GM23338 (cell line): ENCODE data around the gene PRKCD. TPM values are rescaled to one million over a fixed set of nuclear protein-coding genes. Genes with fewer than 3 reads are reported as not detected.
A peak's percentile ranks its signal among the peaks of the same experiment; 100 is the strongest.

ENCODE experiments used
- ATAC-seq: fragments of 200-7000 bp; cut with Tn5 transposase; 3 replicates; pipeline ENCODE4 v1.9.1; 2020
- DNase-seq: peaks from one replicate; pipeline ENCODE4 v3.0.0-alpha.2; 2015; ENCODE audit warnings: low spot score
- H2AFZ ChIP-seq: fragments of 200-600 bp; sonication (generic); 2 replicates; pipeline ENCODE4 v1.8.0; 2016; ENCODE audit warnings: antibody characterized with exemption, mild to moderate bottlenecking, moderate library complexity
- H3F3A ChIP-seq: fragments of 200-600 bp; sonication (generic); replicated peaks from 2 replicates; pipeline ENCODE4 v1.8.0; 2017; ENCODE audit warnings: antibody characterized with exemption, mixed run types, low read depth
- H3K27ac ChIP-seq: fragments of 200-600 bp; sonication (generic); 2 replicates; pipeline ENCODE4 v1.6.1; 2016; ENCODE audit warnings: low read depth
- H3K27me3 ChIP-seq: fragments of 200-600 bp; sonication (generic); 2 replicates; pipeline ENCODE4 v1.8.0; 2016; ENCODE audit warnings: mild to moderate bottlenecking, mixed run types, moderate library complexity; ENCODE audit not compliant: insufficient read depth
- H3K36me3 ChIP-seq: fragments of 200-600 bp; sonication (generic); 2 replicates; pipeline ENCODE4 v1.8.0; 2016; ENCODE audit warnings: mild to moderate bottlenecking; ENCODE audit not compliant: insufficient read depth
- H3K4me1 ChIP-seq: fragments of 200-600 bp; sonication (generic); 2 replicates; pipeline ENCODE4 v1.8.0; 2016; ENCODE audit warnings: mild to moderate bottlenecking, moderate library complexity; ENCODE audit not compliant: insufficient read depth
- H3K4me2 ChIP-seq: fragments of 200-600 bp; sonication (generic); 2 replicates; pipeline ENCODE4 v1.7.1; 2017; ENCODE audit warnings: mixed run types
- H3K4me3 ChIP-seq: fragments of 200-600 bp; sonication (generic); 2 replicates; pipeline ENCODE4 v1.6.1; 2016; ENCODE audit warnings: mixed run types
- H3K79me2 ChIP-seq: fragments of 200-600 bp; sonication (generic); replicated peaks from 2 replicates; pipeline ENCODE4 v1.8.0; 2017; ENCODE audit warnings: mild to moderate bottlenecking; ENCODE audit not compliant: insufficient read depth
- H3K9me2 ChIP-seq: fragments of 200-600 bp; sonication (generic); 2 replicates; pipeline ENCODE4 v1.8.0; 2017; ENCODE audit not compliant: insufficient read depth
- H4K20me1 ChIP-seq: fragments of 200-600 bp; sonication (generic); replicated peaks from 2 replicates; pipeline ENCODE4 v1.8.0; 2017; ENCODE audit warnings: mild to moderate bottlenecking; ENCODE audit not compliant: insufficient read depth
- H3K27ac Mint-ChIP-seq: 2 replicates; pipeline ENCODE4 v1.8.0; 2020; ENCODE audit warnings: inconsistent platforms, mild to moderate bottlenecking, moderate library complexity, mixed read lengths
- H3K27me3 Mint-ChIP-seq: 3 replicates; pipeline ENCODE4 v1.8.0; 2022; ENCODE audit warnings: low read depth, mild to moderate bottlenecking, moderate library complexity, mixed read lengths, inconsistent platforms; ENCODE audit not compliant: insufficient read depth, poor library complexity
- H3K36me3 Mint-ChIP-seq: 3 replicates; pipeline ENCODE4 v1.8.0; 2021; ENCODE audit warnings: low read depth, mild to moderate bottlenecking, inconsistent platforms, moderate library complexity, mixed read lengths
- H3K4me1 Mint-ChIP-seq: 3 replicates; pipeline ENCODE4 v1.8.0; 2020; ENCODE audit warnings: mild to moderate bottlenecking, inconsistent platforms, mixed read lengths
- H3K4me3 Mint-ChIP-seq: 3 replicates; pipeline ENCODE4 v1.8.0; 2021; ENCODE audit warnings: moderate library complexity, mild to moderate bottlenecking, inconsistent platforms, mixed read lengths
- H3K9me3 Mint-ChIP-seq: 3 replicates; pipeline ENCODE4 v1.8.0; 2020; ENCODE audit warnings: moderate library complexity, mild to moderate bottlenecking, inconsistent platforms, mixed read lengths
- CREB1 ChIP-seq: fragments of 250-450 bp; sonication (Bioruptor Pico); IDR thresholded peaks from 2 replicates; pipeline ENCODE4 v1.5.0; 2020; ENCODE audit warnings: low read depth, mild to moderate bottlenecking, moderate library complexity
- EZH2 ChIP-seq: fragments of 200-600 bp; sonication (generic); IDR thresholded peaks from one replicate; pipeline ENCODE4 v1.8.0; 2017; ENCODE audit warnings: antibody characterized with exemption, mild to moderate bottlenecking, low read depth; ENCODE audit not compliant: unreplicated experiment
- EZH2phosphoT487 ChIP-seq: fragments of 200-600 bp; sonication (generic); IDR thresholded peaks from one replicate; pipeline ENCODE4 v1.8.1; 2018; ENCODE audit warnings: antibody characterized with exemption; ENCODE audit not compliant: unreplicated experiment
- JUNB ChIP-seq: IDR thresholded peaks from one replicate; pipeline ENCODE4 v1.6.1; 2016; ENCODE audit warnings: antibody characterized with exemption; ENCODE audit not compliant: unreplicated experiment
- NANOG ChIP-seq: IDR thresholded peaks from 2 replicates; pipeline ENCODE4 v1.6.1; 2016; ENCODE audit warnings: antibody characterized with exemption, borderline replicate concordance
- POLR2AphosphoS5 ChIP-seq: IDR thresholded peaks from 2 replicates; pipeline ENCODE4 v1.6.1; 2016; ENCODE audit warnings: antibody characterized with exemption, low read depth
- STAT1 ChIP-seq: IDR thresholded peaks from one replicate; pipeline ENCODE4 v1.6.1; 2016; ENCODE audit warnings: antibody characterized with exemption; ENCODE audit not compliant: unreplicated experiment
- ZNF114 ChIP-seq: fragments of 250-450 bp; sonication (Bioruptor Pico); IDR thresholded peaks from 2 replicates; pipeline ENCODE4 v1.5.0; 2020; ENCODE audit warnings: mild to moderate bottlenecking, moderate library complexity
- ZNF331 ChIP-seq: fragments of 250-450 bp; sonication (Bioruptor Pico); IDR thresholded peaks from 2 replicates; pipeline ENCODE4 v1.5.0; 2020; ENCODE audit warnings: low read depth, mild to moderate bottlenecking, moderate library complexity
- polyA plus RNA-seq: library from polyadenylated mRNA; unstranded; fragments of >200 nt; fragmentation: Nextera tagmentation; extraction: Ambion mirVana; gene quantifications from 2 replicates; pipeline ENCODE4 v1.2.1, GENCODE V29; 2016
- total RNA-seq: library from RNA; depleted of rRNA; stranded (reverse); fragments of >200 nt; shearing (Covaris generic); gene quantifications from 2 replicates; pipeline ENCODE4 v1.2.3, GENCODE V29; 2014
- TF ChIP-seq, protein P1 (sequence below): IDR thresholded peaks from 2 replicates; pipeline ENCODE4 v1.6.1; 2016; ENCODE audit warnings: antibody characterized with exemption
- TF ChIP-seq, protein P2 (sequence below): IDR thresholded peaks from one replicate; pipeline ENCODE4 v1.6.1; 2018; ENCODE audit warnings: antibody characterized with exemption; ENCODE audit not compliant: unreplicated experiment

The PRKCD gene
- total and polyA plus RNA-seq, 2 experiments from 2014 or later, result 11.3 to 11.8 TPM

DNA sequence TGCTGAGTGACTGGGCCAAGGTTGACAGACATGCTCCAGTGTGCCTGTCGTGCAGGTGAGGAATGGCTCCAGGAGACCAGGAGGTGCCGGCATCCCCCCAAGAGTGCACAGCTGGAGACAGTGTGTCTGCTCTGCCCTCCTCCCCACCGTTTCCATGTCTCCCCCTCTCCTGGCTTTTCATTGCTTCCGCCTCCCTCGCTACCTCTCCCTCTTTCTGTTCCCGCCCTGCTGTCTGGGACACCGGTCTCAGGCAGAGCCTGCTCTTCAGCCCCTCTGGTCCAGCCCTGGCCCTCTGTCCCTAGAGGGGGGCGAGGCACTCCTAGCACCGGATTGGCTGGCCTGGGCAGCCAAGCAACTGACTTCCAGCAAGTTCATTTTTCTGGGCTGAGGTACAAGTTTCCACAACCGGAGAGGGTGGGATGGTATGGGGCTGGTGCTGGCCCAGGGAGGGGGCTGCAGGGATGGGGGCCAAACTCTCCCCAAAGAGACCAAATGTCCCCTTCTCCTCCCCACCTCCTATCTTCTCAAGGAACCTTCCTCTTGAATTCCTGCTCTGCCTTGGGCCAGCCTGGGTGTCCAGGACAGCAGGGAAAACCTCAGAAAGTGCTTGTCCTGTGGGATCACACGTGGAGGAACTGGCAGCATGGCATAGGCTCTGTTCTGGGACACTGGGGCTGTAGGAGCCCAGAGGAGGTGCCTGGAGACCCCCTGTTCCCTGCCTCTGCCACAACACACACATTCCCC is 32.6 kb downstream of the PRKCD start:
- no peak overlapping the region for H3K4me3 Mint-ChIP-seq
- H2AFZ ChIP-seq, result 0 out of 2 replicates have a peak overlapping the region, but pooled peaks have one; percentile 32
- 0 out of 2 replicates have a peak overlapping the region, but pooled peaks have one; percentile 32 for H3K27ac ChIP-seq
- no peaks in the 10 kb centered on the region for H4K20me1 ChIP-seq
- peak overlapping the region; percentile 18; the same call in 1 of the 2 replicates for H3K27ac Mint-ChIP-seq
- H3K9me3 Mint-ChIP-seq, result no peaks in the 10 kb centered on the region
- 0 out of 2 replicates have a peak, but pooled peaks cover 5% of the 10 kb centered on the region for H3F3A ChIP-seq
- TF ChIP-seq STAT1 (no peak), NANOG (no peak), EZH2 (no peak), POLR2AphosphoS5 (0 out of 2 replicates have a peak, but pooled peaks have one; percentile 16)
- H3K27me3 Mint-ChIP-seq, result peaks cover 12% of the 10 kb centered on the region
- DNase-seq, result no peak
- peak overlapping the region; percentile 49; the same call in 1 of the 2 replicates for H3K4me2 ChIP-seq
- no peaks in the 10 kb centered on the region; the same call in 2 of the 3 replicates for H3K36me3 Mint-ChIP-seq
- H3K4me3 ChIP-seq, result no peak overlapping the region
- peak; percentile 13 for ATAC-seq
- H3K9me2 ChIP-seq, result no peaks in the 10 kb centered on the region
- no peaks in the 10 kb centered on the region for H3K36me3 ChIP-seq
- H3K79me2 ChIP-seq, result no peaks in the 10 kb centered on the region
- H3K4me1 Mint-ChIP-seq, result peaks cover 31% of the 10 kb centered on the region
- H3K27me3 ChIP-seq, result no peaks in the 10 kb centered on the region
- peaks cover 13% of the 10 kb centered on the region for H3K4me1 ChIP-seq

- no peak overlapping the region for H3K4me3 ChIP-seq
- Mint-ChIP-seq H3K27ac (no peak overlapping the region), H3K4me1 (peaks cover 31% of the 10 kb centered on the region), H3K36me3 (no peaks in the 10 kb centered on the region; the same call in 2 of the 3 replicates), H3K27me3 (peaks cover 12% of the 10 kb centered on the region), H3K9me3 (no peaks in the 10 kb centered on the region), H3K4me3 (no peak overlapping the region; the same call in 2 of the 3 replicates)
- no peaks in the 10 kb centered on the region for H4K20me1 ChIP-seq
- 0 out of 2 replicates have a peak, but pooled peaks cover 5% of the 10 kb centered on the region for H3F3A ChIP-seq
- 0 out of 2 replicates have a peak overlapping the region, but pooled peaks have one; percentile 32 for H3K27ac ChIP-seq
- H3K4me1 ChIP-seq, result peaks cover 13% of the 10 kb centered on the region
- no peak for TF ChIP-seq EZH2phosphoT487
- TF ChIP-seq STAT1, result no peak
- TF ChIP-seq JUNB, result no peak
- no peak for TF ChIP-seq CREB1 (CRISPR knock-in tag)
- TF ChIP-seq POLR2AphosphoS5, result 0 out of 2 replicates have a peak, but pooled peaks have one; percentile 10
- ATAC-seq (peak; percentile 45), DNase-seq (peak; percentile 85)
- H3K9me2 ChIP-seq, result no peaks in the 10 kb centered on the region
- 0 out of 2 replicates have a peak overlapping the region, but pooled peaks have one; percentile 32 for H2AFZ ChIP-seq
- H3K36me3 ChIP-seq, result no peaks in the 10 kb centered on the region
- H3K4me2 ChIP-seq, result peak overlapping the region; percentile 49; the same call in 1 of the 2 replicates
- H3K27me3 ChIP-seq, result no peaks in the 10 kb centered on the region
- H3K79me2 ChIP-seq, result no peaks in the 10 kb centered on the region
Observed at GRCh38 chr3:53194210-53195065, 33.4 kb downstream of the PRKCD start.

DNA sequence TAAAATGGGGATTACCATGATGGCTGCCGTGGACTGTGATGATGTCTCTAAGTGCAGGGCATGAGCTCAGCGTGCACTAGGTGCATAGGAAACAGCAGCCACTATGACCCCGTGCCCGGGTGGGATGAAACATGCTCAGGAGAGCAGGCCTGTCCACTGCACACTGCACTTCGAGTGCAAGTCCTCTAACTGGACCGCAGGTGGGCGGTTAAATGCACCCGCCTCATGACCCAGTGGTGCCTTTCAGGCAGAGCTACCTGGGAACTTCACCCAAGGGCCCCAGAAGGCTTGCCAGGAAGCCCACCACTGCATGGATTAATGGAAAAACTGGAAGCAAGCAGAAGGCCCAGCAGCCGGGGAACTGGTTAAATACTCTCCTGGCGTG is 34.0 kb downstream of the PRKCD start:
- H3K27me3 Mint-ChIP-seq, result peaks cover 12% of the 10 kb centered on the region
- Histone ChIP-seq H3K4me1 (peaks cover 13% of the 10 kb centered on the region), H3F3A (0 out of 2 replicates have a peak, but pooled peaks cover 5% of the 10 kb centered on the region), H3K36me3 (no peaks in the 10 kb centered on the region), H4K20me1 (no peaks in the 10 kb centered on the region), H2AFZ (no peak overlapping the region), H3K4me3 (no peak overlapping the region), H3K27ac (no peak overlapping the region), H3K27me3 (no peaks in the 10 kb centered on the region), H3K79me2 (no peaks in the 10 kb centered on the region), H3K9me2 (no peaks in the 10 kb centered on the region), H3K4me2 (no peak overlapping the region)
- ATAC-seq, result no peak
- no peak for DNase-seq
- H3K9me3 Mint-ChIP-seq, result no peaks in the 10 kb centered on the region
- H3K4me3 Mint-ChIP-seq, result no peak overlapping the region; the same call in 2 of the 3 replicates
- H3K4me1 Mint-ChIP-seq, result peaks cover 31% of the 10 kb centered on the region
- H3K27ac Mint-ChIP-seq, result no peak overlapping the region
- no peaks in the 10 kb centered on the region; the same call in 2 of the 3 replicates for H3K36me3 Mint-ChIP-seq
- TF ChIP-seq EZH2phosphoT487 (no peak), EZH2 (no peak), ZNF114 (no peak), STAT1 (no peak), ZNF331 (CRISPR knock-in tag) (no peak), JUNB (no peak), CREB1 (CRISPR knock-in tag) (no peak)
- TF ChIP-seq, protein P1, sequence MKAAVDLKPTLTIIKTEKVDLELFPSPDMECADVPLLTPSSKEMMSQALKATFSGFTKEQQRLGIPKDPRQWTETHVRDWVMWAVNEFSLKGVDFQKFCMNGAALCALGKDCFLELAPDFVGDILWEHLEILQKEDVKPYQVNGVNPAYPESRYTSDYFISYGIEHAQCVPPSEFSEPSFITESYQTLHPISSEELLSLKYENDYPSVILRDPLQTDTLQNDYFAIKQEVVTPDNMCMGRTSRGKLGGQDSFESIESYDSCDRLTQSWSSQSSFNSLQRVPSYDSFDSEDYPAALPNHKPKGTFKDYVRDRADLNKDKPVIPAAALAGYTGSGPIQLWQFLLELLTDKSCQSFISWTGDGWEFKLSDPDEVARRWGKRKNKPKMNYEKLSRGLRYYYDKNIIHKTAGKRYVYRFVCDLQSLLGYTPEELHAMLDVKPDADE, result no peak
- TF ChIP-seq, protein P2, sequence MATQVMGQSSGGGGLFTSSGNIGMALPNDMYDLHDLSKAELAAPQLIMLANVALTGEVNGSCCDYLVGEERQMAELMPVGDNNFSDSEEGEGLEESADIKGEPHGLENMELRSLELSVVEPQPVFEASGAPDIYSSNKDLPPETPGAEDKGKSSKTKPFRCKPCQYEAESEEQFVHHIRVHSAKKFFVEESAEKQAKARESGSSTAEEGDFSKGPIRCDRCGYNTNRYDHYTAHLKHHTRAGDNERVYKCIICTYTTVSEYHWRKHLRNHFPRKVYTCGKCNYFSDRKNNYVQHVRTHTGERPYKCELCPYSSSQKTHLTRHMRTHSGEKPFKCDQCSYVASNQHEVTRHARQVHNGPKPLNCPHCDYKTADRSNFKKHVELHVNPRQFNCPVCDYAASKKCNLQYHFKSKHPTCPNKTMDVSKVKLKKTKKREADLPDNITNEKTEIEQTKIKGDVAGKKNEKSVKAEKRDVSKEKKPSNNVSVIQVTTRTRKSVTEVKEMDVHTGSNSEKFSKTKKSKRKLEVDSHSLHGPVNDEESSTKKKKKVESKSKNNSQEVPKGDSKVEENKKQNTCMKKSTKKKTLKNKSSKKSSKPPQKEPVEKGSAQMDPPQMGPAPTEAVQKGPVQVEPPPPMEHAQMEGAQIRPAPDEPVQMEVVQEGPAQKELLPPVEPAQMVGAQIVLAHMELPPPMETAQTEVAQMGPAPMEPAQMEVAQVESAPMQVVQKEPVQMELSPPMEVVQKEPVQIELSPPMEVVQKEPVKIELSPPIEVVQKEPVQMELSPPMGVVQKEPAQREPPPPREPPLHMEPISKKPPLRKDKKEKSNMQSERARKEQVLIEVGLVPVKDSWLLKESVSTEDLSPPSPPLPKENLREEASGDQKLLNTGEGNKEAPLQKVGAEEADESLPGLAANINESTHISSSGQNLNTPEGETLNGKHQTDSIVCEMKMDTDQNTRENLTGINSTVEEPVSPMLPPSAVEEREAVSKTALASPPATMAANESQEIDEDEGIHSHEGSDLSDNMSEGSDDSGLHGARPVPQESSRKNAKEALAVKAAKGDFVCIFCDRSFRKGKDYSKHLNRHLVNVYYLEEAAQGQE, result no peak
